MM.1S (cell line): ENCODE results near the gene TMX2.

Source experiments
- EZH2 ChIP-seq: fragments of 300-600 bp; sonication (generic); optimal IDR thresholded peaks from 2 replicates; pipeline ENCODE3; 2017; ENCODE audit warnings: low read depth, mild to moderate bottlenecking, antibody characterized with exemption, low read length, mixed read lengths
- EZH2phosphoT487 ChIP-seq: fragments of 300-600 bp; sonication (generic); IDR thresholded peaks from 2 replicates; pipeline ENCODE4 v1.6.1; 2018; ENCODE audit warnings: antibody characterized with exemption, low read length
- TF ChIP-seq, protein P1 (sequence below): fragments of 300-600 bp; sonication (generic); IDR thresholded peaks from 2 replicates; pipeline ENCODE4 v1.5.1; 2016; ENCODE audit warnings: antibody characterized with exemption, low read length, mixed read lengths

DNA sequence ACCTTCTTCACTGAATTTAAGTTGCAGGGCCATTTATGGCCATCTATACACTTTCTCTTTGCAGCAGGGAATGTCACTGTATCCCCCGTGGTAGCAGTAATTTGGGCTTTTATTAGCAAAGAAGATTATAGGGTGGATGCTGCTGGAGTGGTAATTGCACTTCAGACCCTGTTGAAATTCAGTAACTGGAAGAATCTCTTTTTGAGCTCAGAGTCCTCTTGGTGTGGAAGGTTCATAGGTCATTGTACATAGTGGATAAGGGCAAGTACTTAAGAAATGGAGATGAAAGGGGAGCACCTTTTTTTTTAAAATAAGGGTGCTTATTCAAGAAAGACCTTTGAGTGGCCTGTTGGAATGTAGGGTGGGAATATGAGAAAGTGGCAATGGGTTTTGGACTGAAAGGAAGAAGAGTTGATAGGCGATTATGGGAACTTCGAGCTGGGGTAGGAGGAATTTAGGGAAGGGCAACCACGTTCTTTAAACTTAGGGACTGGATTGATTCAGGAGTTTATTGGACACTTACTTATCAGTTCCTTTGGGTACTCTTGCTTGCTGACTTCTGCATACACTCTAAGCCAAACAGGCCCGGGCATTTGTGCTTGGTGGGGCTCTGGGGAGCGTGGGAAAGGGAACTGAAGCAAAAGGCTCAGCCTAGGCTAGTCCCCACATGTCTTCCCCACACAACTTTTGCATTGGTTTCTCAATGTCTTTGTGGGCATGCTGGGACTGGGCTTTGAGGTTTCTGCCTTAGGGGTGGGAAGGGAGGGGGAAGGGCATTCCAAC is 75.7 kb downstream of the TMX2 start:
- TF ChIP-seq EZH2, result no peak
- TF ChIP-seq, protein P1, sequence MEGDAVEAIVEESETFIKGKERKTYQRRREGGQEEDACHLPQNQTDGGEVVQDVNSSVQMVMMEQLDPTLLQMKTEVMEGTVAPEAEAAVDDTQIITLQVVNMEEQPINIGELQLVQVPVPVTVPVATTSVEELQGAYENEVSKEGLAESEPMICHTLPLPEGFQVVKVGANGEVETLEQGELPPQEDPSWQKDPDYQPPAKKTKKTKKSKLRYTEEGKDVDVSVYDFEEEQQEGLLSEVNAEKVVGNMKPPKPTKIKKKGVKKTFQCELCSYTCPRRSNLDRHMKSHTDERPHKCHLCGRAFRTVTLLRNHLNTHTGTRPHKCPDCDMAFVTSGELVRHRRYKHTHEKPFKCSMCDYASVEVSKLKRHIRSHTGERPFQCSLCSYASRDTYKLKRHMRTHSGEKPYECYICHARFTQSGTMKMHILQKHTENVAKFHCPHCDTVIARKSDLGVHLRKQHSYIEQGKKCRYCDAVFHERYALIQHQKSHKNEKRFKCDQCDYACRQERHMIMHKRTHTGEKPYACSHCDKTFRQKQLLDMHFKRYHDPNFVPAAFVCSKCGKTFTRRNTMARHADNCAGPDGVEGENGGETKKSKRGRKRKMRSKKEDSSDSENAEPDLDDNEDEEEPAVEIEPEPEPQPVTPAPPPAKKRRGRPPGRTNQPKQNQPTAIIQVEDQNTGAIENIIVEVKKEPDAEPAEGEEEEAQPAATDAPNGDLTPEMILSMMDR, result no peak
- TF ChIP-seq EZH2phosphoT487, result no peak
